ENCODE results near the gene RHBDL1.

Gene RHBDL1

DNA sequence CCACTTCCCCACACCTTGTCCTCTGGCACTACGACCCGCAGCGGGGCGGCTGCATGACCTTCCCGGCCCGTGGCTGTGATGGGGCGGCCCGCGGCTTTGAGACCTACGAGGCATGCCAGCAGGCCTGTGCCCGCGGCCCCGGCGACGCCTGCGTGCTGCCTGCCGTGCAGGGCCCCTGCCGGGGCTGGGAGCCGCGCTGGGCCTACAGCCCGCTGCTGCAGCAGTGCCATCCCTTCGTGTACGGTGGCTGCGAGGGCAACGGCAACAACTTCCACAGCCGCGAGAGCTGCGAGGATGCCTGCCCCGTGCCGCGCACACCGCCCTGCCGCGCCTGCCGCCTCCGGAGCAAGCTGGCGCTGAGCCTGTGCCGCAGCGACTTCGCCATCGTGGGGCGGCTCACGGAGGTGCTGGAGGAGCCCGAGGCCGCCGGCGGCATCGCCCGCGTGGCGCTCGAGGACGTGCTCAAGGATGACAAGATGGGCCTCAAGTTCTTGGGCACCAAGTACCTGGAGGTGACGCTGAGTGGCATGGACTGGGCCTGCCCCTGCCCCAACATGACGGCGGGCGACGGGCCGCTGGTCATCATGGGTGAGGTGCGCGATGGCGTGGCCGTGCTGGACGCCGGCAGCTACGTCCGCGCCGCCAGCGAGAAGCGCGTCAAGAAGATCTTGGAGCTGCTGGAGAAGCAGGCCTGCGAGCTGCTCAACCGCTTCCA, 42.0 kb upstream of the RHBDL1 start:
- Histone ChIP-seq H3K27ac (no peak overlapping the region), H3K4me3 (no peak overlapping the region)
- no peak for DNase-seq (ENCODE audit: low spot score)
- TF ChIP-seq CTCF (IDR thresholded peaks at IDR 0.05): no peak

- H3K27ac ChIP-seq: no peak overlapping the region
- H3K4me3 ChIP-seq: no peak overlapping the region
- no peak for DNase-seq (ENCODE audit: low spot score)
- TF ChIP-seq CTCF (IDR thresholded peaks at IDR 0.05): no peak
Observed at GRCh38 chr16:634051-634670, 41.3 kb upstream of the RHBDL1 start.

DNA sequence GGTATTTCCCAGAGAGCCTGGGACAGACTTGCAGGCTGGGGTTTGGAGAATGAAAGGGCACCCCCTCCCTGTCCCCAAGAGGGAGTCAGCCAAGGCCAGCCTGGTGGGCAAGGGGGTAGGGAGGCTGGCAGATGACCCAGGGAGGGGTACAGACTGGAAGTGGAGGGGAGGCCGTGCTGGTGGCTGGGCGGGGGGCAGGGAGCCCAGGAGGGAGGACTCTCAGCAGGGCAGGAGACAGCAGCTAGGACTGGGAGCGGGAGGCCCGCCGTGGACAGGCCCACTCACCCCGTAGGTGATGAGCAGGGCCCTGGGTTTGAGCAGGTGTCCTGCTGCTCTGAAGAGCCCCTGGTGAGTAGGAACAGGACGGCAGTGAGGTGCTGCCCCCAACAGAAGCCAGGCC, 40.5 kb upstream of the RHBDL1 start:
- peak overlapping the region; percentile 82 for H3K4me3 ChIP-seq
- no peak for TF ChIP-seq CTCF (IDR thresholded peaks at IDR 0.05)
- DNase-seq (ENCODE audit: low spot score): no peak
- no peak overlapping the region for H3K27ac ChIP-seq

DNA sequence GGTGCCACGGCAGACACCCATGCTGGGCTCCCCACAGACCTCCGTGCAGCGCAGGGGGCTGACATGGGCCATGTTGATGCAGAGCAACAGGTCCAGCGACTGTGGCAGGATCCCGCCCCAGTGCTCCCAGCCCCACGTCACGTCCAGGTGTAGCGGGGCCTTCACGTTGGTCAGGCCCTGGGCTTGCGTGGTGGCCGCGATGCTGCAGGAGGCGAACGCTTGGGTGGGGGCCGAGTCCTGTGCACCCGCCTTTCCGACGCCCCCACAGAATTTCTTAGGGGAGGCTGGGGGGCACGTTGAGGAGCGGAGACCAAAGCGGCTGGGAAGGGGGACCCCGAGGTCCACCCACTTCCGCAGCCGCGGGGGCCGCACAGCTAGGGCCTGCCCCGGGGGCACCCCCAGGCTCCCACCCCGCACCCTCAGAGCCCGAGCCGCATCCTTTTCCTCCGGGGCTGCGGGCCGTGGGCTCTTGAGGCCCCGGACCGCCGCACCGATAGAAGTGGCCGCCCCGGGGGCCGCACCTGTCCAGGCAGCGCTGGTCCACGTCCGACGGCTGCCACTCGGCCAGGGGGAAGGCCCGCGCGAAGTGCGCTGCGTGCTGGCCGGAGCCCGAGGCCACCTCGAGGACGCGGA, 39.8 kb upstream of the RHBDL1 start:
- peak overlapping the region; percentile 82 for H3K4me3 ChIP-seq
- no peak for TF ChIP-seq CTCF (IDR thresholded peaks at IDR 0.05)
- DNase-seq (ENCODE audit: low spot score): no peak
- H3K27ac ChIP-seq: peak overlapping the region; percentile 94 to 97

DNA sequence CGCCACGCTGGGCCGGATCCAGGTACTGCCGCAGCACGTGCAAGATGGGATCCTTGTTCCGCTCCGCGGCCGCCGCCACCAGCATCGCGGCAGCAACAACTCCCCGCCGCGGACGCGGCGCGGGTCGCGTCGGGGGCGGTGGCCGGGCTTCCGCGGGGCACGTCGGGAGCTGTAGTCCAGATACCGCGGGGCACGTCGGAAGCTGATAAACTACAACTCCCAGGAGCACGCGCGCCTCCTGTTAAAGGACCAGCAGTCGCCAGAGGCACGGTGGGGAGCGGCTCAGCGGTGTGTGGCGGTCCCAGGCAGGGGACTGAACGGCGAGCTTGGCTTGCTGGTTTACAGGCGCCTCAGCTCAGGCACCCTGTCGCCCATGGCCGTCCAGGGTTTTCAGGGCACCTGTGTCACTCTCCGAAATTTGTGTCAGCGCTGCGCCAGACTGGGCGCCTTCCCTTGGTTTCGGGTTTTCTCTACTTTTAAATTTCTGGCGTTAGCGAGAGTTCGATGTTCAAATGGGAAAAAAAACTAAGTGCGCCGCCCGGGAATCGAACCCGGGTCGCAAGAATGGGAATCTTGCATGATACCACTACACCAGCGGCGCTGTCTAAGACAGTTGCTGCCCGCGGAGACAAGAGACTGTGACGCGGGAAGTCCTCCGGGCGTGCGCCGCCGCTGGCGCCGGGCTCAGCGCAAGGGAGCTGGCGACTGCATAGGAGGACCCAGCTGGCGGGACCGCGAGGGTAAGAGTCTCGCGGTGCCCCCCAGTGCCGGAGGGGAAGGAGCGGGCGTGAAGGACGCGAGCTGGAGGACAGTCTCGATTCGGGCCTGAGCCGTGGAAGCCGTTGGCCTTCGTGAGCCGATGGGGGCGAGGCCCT, 39.0 kb upstream of the RHBDL1 start, which contains the start of gene METTL26:
Gene METTL26 (minus strand): TSS at position 100 of the 875 bp plus-strand sequence. CDS start 15 bp downstream, at position 85.
- Histone ChIP-seq H3K27ac (peak within 1 kb of the TSS; percentile 94 to 97), H3K4me3 (peak within 1 kb of the TSS; percentile 82)
- no peak for TF ChIP-seq CTCF (IDR thresholded peaks at IDR 0.05)
- DNase-seq (ENCODE audit: low spot score): peak; percentile 96

DNA sequence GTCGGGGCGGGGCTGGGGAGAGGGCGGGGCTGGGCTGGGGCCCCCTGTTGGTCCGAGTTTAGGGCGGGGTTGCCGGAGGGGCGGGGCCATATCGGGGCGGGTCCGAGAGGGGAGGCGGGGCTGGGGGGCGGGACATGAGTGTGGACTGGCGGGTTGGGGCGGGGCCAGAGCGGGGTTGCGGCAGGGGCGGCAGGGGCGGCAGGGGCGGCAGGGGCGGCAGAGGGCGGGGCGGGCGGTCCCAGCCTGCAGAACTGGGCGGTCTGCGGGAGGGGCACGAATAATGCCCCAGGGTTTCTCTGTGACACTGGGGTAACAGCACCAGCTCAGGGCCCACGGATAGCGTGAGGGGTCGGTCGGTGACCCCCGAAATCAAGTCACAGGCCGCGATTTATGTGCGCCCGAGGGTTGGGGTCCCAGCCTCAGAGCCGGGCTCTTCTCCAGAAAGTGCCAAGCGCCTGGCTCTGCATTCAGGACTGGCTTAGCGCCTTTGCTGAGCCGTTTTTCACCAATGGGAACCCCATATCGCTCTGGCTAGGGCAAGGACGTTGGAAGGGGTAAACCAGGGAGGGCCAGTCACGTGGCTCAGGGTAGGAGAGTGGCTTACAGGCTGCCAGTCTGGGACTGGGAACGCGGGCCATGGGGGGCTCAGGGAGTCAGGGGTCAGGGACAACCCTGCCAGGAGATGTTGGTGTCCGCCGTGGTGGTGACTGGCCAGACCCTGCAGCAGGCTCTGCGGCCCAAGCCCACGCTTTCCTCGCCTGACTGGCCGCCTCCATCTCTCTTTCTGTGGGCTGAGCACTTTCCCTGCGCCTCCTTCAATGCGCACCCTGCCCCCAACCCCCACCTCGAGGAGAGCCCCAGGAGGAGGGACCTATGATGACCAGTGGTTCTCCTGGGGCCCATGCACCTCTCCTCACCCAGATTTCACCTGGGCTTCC, 38.1 kb upstream of the RHBDL1 start:
- DNase-seq (ENCODE audit: low spot score): no peak
- peak overlapping the region; percentile 94 to 97 for H3K27ac ChIP-seq
- TF ChIP-seq CTCF (IDR thresholded peaks at IDR 0.05): no peak
- H3K4me3 ChIP-seq: peak overlapping the region; percentile 82
